ENCODE measurements around the gene ZBTB18. TPM values are rescaled to one million over a fixed set of nuclear protein-coding genes. Genes with fewer than 3 reads are reported as not detected.
"Not testable (repeated sequence)": the region's sequence is repeated elsewhere in the genome, so short reads cannot be mapped to it uniquely, and the experiment has no call there.

The ZBTB18 gene
- 8.9 and 9.7 TPM in 2 replicates for total RNA-seq (2014; rRNA removed; shearing (Covaris generic))
- polyA plus RNA-seq (2014; cell fraction: nucleus; rRNA removed) = 5.4 and 12.9 TPM in 2 replicates

GRCh38 chr1:244050835-244051444 is at the start of gene ZBTB18:
TSS of gene ZBTB18 (plus strand) at chr1:244051283. CDS start at chr1:244051432, 149 bp downstream.
- no peak for DNase-seq (ENCODE audit: extremely low read depth, low read depth)

GRCh38 chr1:244002721-244003120 is 48.4 kb upstream of the ZBTB18 start:
- DNase-seq (ENCODE audit: extremely low read depth, low read depth) = no peak

- DNase-seq (ENCODE audit: extremely low read depth, low read depth) = no peak
Observed at GRCh38 chr1:244005455-244005854, 45.6 kb upstream of the ZBTB18 start.

- DNase-seq (ENCODE audit: extremely low read depth, low read depth) = no peak
Observed at GRCh38 chr1:244006381-244006901, 44.6 kb upstream of the ZBTB18 start.

GRCh38 chr1:244006961-244007360 is 44.1 kb upstream of the ZBTB18 start:
- no peak for DNase-seq (ENCODE audit: extremely low read depth, low read depth)

GRCh38 chr1:244010191-244010590 is 40.9 kb upstream of the ZBTB18 start:
- no peak for DNase-seq (ENCODE audit: extremely low read depth, low read depth)

GRCh38 chr1:244010703-244011123 is 40.4 kb upstream of the ZBTB18 start:
- DNase-seq (ENCODE audit: extremely low read depth, low read depth) = no peak

- DNase-seq (ENCODE audit: extremely low read depth, low read depth) = no peak
Observed at GRCh38 chr1:244011271-244011670, 39.8 kb upstream of the ZBTB18 start.

- DNase-seq (ENCODE audit: extremely low read depth, low read depth) = no peak
Observed at GRCh38 chr1:244011786-244012185, 39.3 kb upstream of the ZBTB18 start.

GRCh38 chr1:244012202-244012601 is 38.9 kb upstream of the ZBTB18 start:
- no peak for DNase-seq (ENCODE audit: extremely low read depth, low read depth)

- no peak for DNase-seq (ENCODE audit: extremely low read depth, low read depth)
Observed at GRCh38 chr1:244013100-244013499, 38.0 kb upstream of the ZBTB18 start.

GRCh38 chr1:244014862-244015261 is 36.2 kb upstream of the ZBTB18 start:
- DNase-seq (ENCODE audit: extremely low read depth, low read depth) = not testable (repeated sequence)

- no peak for DNase-seq (ENCODE audit: extremely low read depth, low read depth)
Observed at GRCh38 chr1:244019982-244020485, 31.0 kb upstream of the ZBTB18 start.

GRCh38 chr1:244021427-244021826 is 29.7 kb upstream of the ZBTB18 start:
- no peak for DNase-seq (ENCODE audit: extremely low read depth, low read depth)

GRCh38 chr1:244022311-244022710 is 28.8 kb upstream of the ZBTB18 start:
- no peak for DNase-seq (ENCODE audit: extremely low read depth, low read depth)

GRCh38 chr1:244022864-244023440 is 28.1 kb upstream of the ZBTB18 start:
- no peak for DNase-seq (ENCODE audit: extremely low read depth, low read depth)

- no peak for DNase-seq (ENCODE audit: extremely low read depth, low read depth)
Observed at GRCh38 chr1:244027491-244028145, 23.5 kb upstream of the ZBTB18 start.

- DNase-seq (ENCODE audit: extremely low read depth, low read depth) = no peak
Observed at GRCh38 chr1:244028701-244029100, 22.4 kb upstream of the ZBTB18 start.

GRCh38 chr1:244029124-244029523 is 22.0 kb upstream of the ZBTB18 start:
- no peak for DNase-seq (ENCODE audit: extremely low read depth, low read depth)

- DNase-seq (ENCODE audit: extremely low read depth, low read depth) = no peak
Observed at GRCh38 chr1:244030481-244031040, 20.5 kb upstream of the ZBTB18 start.

- no peak for DNase-seq (ENCODE audit: extremely low read depth, low read depth)
Observed at GRCh38 chr1:244035358-244035757, 15.7 kb upstream of the ZBTB18 start.
